Stimulated activated CD4-positive, alpha-beta T cell treated with anti-CD3 and anti-CD28 coated beads, Interleukin-15, amount 100 ng/mL, for 48 hours (primary cell): ENCODE data around the gene SORCS3.
"Not testable (repeated sequence)": the region's sequence is repeated elsewhere in the genome, so short reads cannot be mapped to it uniquely, and the experiment has no call there.

Source experiments
- DNase-seq, 2 donors: peaks; one replicate each; pipeline ENCODE4 v3.0.0-alpha.2; 2020; ENCODE audit warnings: low read depth in 2 of 2

SORCS3 gene

DNA sequence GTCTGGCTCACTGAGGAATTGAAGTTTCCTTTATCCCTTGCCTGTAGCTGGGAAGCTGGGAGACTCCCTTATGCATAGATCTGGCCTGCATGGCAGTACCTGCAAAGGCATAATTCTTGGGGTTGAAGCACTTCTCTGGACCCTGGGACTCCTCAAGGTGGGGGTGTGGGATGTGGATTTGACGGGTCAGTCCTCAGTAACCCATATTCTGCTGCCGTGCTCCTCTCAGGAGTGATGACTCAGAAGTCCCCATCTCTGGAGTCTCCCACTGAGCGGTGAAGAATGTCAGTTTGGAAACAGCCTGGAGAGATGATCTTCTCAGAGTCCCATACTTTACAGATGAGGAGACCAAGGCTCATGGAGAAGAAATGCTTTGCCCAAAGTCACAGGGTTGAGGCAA lies 49.0 kb downstream of the SORCS3 start:
- no peak for DNase-seq

GRCh38 chr10:104690959-104691358 lies 49.9 kb downstream of the SORCS3 start:
- no peak for DNase-seq

- no peak for DNase-seq
Observed at GRCh38 chr10:104694074-104694473, 53.0 kb downstream of the SORCS3 start.

- not testable (repeated sequence) for DNase-seq
Observed at GRCh38 chr10:104703262-104703661, 62.2 kb downstream of the SORCS3 start.

- no peak for DNase-seq
Observed at GRCh38 chr10:104706886-104707285, 65.8 kb downstream of the SORCS3 start.

GRCh38 chr10:104707602-104708459 lies 66.7 kb downstream of the SORCS3 start:
- no peak for DNase-seq

- DNase-seq = no peak
Observed at GRCh38 chr10:104711302-104711721, 70.2 kb downstream of the SORCS3 start.

DNA sequence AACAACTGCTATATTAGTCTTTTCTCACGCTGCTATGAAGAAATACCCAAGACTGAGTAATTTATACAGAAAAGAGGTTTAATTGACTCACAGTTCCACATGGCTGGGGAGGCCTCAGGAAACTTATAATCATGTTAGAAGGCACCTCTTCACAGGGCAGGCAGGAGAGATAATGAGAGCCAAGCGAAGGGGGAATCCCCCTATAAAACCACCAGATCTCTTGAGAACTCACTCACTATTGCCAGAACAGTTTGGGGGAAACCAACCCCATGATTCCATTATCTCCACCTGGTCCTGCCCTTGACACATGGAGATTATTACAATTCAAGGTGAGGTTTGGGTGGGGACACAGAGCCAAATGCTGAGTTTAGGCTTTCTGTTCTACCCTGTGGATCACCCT lies 89.5 kb downstream of the SORCS3 start:
- DNase-seq = not testable (repeated sequence)

- DNase-seq = no peak
Observed at GRCh38 chr10:104731192-104731591, 90.1 kb downstream of the SORCS3 start.

GRCh38 chr10:104732222-104732621 lies 91.1 kb downstream of the SORCS3 start:
- DNase-seq = no peak

DNA sequence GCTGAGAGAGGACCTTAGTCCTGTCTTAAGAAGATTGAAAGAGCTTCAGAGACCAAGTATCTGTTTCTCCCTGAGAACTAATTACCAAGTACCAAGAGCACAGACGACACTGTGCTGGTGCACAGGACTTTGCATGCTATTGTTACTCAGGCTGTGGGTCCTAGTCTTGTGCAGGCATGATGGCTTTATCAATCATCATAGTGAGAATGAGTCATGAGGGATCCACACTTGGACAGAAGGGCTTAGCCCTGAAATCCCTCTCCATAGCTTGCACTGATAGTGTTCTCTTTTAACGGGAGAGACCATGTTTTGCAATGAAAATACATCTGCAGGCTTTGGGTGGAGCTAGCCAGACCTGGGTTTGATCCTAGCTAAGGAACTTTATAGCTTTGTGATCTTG lies 93.3 kb downstream of the SORCS3 start:
- no peak for DNase-seq

DNA sequence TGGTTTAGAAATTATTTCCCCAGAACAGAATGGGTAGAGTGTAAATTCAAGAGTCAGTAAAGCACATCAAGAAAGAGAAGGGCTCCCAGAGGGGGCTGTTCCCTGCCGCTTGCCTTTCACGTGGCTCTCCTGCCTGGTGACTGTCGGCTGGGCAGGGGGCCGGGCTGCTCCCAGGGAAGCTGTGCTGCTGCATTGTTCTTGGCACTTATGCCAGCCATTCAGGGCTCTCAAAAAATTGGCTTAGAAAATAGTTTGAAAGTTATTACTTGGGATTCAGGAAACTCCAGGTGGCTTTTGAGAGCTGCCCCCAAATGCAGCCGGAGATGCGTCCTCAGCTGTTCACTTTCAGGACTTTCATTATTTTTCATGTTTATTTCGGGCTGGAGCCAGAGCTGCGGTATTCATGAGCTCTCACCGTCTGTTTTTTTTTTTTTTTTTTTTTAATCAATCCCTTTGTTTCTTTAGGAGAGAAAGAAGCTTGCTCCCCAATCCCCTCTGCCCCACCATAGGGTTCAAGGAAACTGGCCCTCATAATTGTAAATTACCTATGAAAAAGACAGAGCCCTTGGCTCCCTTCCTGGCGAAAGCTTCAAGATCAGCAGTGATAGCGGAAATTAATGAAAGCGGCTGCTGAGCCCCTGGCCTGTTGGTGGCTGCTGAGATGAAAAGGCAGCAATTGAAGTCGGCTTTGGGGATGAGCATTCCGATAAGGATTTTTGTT lies 94.1 kb downstream of the SORCS3 start:
- no peak for DNase-seq

DNA sequence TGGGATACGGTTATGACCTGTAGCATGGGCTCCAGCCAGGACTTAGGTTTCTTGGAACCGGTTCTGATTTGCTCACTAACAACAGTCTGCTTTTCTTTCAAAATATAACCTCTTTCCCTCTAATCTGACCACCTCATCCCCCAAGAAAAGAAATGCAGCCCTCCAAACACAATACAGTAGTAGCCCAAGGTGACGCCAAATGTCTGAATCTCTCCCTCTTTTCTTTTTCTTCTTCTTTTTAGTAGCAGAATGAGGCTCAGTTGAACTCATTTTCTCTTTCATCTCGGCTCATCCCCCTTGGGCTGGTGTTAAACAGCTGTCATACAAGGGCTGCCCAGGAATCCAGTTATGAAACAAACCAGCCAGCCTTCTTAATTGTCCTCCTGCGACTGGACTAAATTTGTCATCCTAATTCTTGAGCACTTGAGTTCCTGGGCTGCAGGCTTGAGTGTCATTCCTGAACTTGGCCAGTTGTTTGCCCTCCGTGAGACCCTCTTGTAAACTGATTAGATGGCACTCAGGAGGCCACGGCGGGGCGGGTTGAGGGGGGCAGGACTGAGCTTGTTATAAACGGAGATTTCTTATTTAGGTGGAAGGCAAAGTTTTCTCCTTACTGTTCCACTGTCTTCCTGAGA lies 94.8 kb downstream of the SORCS3 start:
- DNase-seq = no peak

DNA sequence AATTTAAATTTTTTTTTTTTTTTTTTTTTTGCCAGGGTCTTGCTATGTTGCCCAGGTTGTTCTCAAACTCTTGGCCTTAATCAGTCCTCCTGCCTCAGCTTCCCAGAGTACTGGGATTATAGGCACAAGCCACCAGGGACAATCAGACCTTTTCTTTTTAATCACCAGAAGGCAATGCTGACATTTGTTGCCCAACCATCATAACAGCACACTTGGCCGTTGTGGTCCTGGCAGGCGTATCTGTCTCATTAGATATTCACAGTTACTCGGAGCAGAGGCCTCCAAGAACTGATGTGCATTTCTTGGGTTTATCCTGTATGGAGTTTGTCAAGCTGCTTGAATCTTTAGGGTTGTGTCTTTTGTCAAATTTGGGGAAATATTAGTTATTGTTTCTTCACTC lies 100.0 kb downstream of the SORCS3 start:
- DNase-seq = no peak

DNA sequence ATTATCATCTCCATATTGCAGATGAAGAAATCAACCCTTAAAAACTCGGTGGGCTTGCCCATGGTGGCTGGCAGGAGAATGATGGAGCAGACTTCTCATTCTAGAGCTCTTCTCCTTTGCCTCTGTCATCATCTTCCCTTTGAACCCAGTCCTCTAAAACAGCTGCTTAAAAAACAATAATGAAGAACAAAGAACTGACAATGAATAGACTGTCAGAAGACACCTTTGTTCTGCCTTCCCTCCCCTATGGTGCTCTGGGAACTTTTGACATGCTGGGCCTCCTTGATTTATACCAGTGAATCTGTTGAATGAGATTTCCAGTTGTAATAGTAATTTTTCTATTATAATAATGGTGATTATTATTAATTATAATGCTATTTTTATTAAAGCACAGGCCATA lies 103.0 kb downstream of the SORCS3 start:
- DNase-seq = no peak

DNA sequence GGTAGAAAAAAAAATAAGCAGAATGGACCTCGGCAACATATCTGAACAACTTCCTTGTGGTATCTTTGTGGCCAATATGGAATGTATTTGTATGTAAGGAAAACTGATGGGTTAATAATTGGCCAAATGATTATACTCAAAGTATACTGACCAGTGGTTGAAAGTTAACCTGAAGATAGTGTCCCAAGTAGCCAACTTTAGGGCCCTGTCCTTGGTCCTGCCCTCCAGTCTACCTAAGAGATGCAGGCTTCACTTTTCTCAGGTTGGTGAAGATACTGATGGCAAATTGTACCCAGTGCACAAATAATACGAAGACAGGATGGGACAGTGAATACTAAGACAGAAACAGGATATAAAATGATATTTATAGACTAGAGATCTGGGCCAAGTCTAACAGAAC lies 109.2 kb downstream of the SORCS3 start:
- DNase-seq = no peak

DNA sequence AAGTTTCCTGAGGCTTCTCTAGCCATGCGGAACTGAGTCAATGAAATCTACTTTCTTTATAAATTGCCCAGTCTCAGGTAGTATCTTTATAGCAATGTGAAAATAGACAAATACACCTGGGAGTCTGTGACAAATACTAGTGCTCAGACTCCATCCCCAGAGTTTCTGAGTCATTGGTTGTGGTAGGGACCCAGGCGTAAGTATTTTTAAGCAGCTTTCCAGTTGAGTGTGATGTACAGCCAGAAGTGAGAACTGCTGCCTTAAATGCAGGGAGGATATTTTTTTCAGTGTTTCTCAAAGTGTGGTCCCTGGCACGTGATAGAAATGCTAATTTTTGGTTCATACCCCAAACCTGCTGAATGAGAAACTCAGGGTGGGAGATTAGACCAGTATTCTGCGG lies 121.7 kb downstream of the SORCS3 start:
- no peak for DNase-seq

DNA sequence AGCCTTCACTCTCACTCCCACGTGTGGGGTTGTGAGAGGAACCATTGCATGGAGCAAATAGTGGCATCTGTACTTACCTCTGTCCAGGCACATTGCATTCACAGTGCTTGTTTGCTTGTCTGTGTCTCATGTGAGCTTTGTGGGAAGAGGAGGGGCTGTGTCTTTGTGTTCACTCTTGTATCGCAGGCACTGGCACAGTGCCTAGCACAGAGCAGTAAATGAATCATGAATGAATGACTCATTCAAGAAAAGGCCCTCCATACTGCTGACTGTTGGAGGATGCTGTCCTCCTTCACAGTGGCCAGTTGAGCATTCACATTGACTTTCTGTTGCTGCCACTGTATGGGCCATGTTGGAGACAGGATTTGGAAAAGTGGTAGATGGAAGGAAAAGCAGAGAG lies 125.3 kb downstream of the SORCS3 start:
- no peak for DNase-seq

DNA sequence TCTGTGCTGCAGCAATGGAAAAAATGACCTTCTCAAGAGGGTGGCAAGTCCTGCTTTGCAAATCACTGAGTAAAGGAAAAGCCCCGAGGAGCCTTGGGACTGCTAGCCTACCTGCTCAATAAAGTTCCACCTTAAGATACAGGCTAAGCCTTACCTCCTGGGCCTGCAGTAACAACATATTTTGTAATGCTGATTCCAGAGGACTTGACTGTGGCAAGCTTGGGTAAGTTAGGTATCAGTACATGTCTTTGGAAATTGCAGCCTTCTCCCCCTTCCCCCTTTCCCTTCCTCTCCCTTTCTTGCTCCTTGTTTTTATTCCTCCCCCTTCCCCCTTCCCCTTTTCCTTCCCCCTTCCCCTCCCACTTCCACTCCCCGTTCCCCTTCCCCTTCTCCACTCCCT lies 126.2 kb downstream of the SORCS3 start:
- no peak for DNase-seq

GRCh38 chr10:104767745-104768144 lies 126.7 kb downstream of the SORCS3 start:
- DNase-seq = no peak

DNA sequence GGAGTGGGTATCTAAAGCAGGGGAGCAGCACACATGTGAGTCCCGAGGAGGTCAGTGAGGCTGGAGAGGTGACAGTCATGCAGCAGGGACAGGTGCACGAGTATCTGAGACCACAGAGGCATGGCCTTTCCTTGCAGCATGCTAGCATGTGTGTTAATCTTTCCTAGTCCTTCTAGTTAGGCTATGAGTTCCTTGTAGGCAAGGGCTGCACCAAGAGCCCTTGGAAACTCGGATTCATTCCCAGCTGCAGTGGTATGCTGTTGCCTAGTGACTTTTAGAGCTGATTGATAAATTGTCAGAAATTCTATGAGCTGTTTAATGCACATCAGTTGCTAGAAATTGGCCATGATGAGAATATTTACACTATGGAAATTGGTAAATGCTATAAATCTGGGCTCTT lies 132.0 kb downstream of the SORCS3 start:
- no peak for DNase-seq

- no peak for DNase-seq
Observed at GRCh38 chr10:104774234-104774633, 133.1 kb downstream of the SORCS3 start.
